KMS-11 (cell line): ENCODE results near the gene SYT3.
"Not testable (repeated sequence)": the region's sequence is repeated elsewhere in the genome, so short reads cannot be mapped to it uniquely, and the experiment has no call there.

Experiments
- H2AFZ ChIP-seq: fragments of 200-600 bp; sonication (generic); 2 replicates; pipeline ENCODE4 v1.6.1; 2016; ENCODE audit warnings: antibody characterized with exemption, mixed run types, low read depth
- H3K27ac ChIP-seq: fragments of 200-600 bp; sonication (generic); 2 replicates; pipeline ENCODE4 v1.6.1; 2016; ENCODE audit warnings: mild to moderate bottlenecking, mixed run types
- H3K27me3 ChIP-seq: fragments of 200-600 bp; sonication (generic); 2 replicates; pipeline ENCODE4 v1.6.1; 2017; ENCODE audit warnings: mild to moderate bottlenecking, low read depth, mixed run types, moderate library complexity; ENCODE audit not compliant: insufficient read depth
- H3K36me3 ChIP-seq: fragments of 200-600 bp; sonication (generic); 2 replicates; pipeline ENCODE4 v1.6.1; 2017; ENCODE audit warnings: mild to moderate bottlenecking, mixed run types; ENCODE audit not compliant: insufficient read depth
- H3K4me1 ChIP-seq: fragments of 200-600 bp; sonication (generic); 2 replicates; pipeline ENCODE4 v1.6.1; 2016; ENCODE audit warnings: mild to moderate bottlenecking, low read depth, mixed run types; ENCODE audit not compliant: poor library complexity, severe bottlenecking
- H3K4me2 ChIP-seq: fragments of 200-600 bp; sonication (generic); 2 replicates; pipeline ENCODE4 v1.7.0; 2016; ENCODE audit warnings: mild to moderate bottlenecking, mixed run types
- H3K4me3 ChIP-seq: fragments of 200-600 bp; sonication (generic); IDR thresholded peaks from 2 replicates; pipeline ENCODE4 v1.6.1; 2017; ENCODE audit warnings: low read depth, low read length, mixed read lengths; ENCODE audit not compliant: insufficient read depth
- H3K79me2 ChIP-seq: fragments of 200-600 bp; sonication (generic); 2 replicates; pipeline ENCODE4 v1.6.1; 2016; ENCODE audit warnings: low read depth, mixed run types; ENCODE audit not compliant: insufficient read depth
- H3K9ac ChIP-seq: fragments of 200-600 bp; sonication (generic); 2 replicates; pipeline ENCODE4 v1.6.1; 2016; ENCODE audit warnings: mild to moderate bottlenecking, mixed run types
- H4K20me1 ChIP-seq: fragments of 200-600 bp; sonication (generic); 2 replicates; pipeline ENCODE4 v1.6.1; 2016; ENCODE audit warnings: mild to moderate bottlenecking, mixed run types; ENCODE audit not compliant: insufficient read depth
- CTCF ChIP-seq: fragments of 200-600 bp; sonication (generic); conservative IDR thresholded peaks from 2 replicates; pipeline ENCODE4 v1.6.1; 2017; ENCODE audit warnings: low read depth, mild to moderate bottlenecking, antibody characterized with exemption, low read length, moderate library complexity, mixed read lengths

The SYT3 gene

GRCh38 chr19:50628146-50628545 lies 11.5 kb downstream of the SYT3 start:
- Histone ChIP-seq H3K27ac (no peak overlapping the region), H3K36me3 (no peaks in the 10 kb centered on the region), H3K9ac (no peak overlapping the region), H3K27me3 (peaks cover 8% of the 10 kb centered on the region; the same call in 1 of the 2 replicates), H3K79me2 (no peaks in the 10 kb centered on the region), H3K4me1 (no peaks in the 10 kb centered on the region), H4K20me1 (no peaks in the 10 kb centered on the region), H3K4me3 (no peak overlapping the region), H2AFZ (no peak overlapping the region), H3K4me2 (no peak overlapping the region)
- TF ChIP-seq CTCF: no peak

GRCh38 chr19:50626795-50627194 lies 12.9 kb downstream of the SYT3 start:
- TF ChIP-seq CTCF: no peak
- H3K79me2 ChIP-seq: no peaks in the 10 kb centered on the region
- H3K4me3 ChIP-seq: no peak overlapping the region
- H3K4me2 ChIP-seq: no peak overlapping the region
- peaks cover 8% of the 10 kb centered on the region; the same call in 1 of the 2 replicates for H3K27me3 ChIP-seq
- no peak overlapping the region for H3K27ac ChIP-seq
- no peak overlapping the region for H3K9ac ChIP-seq
- no peaks in the 10 kb centered on the region for H4K20me1 ChIP-seq
- no peaks in the 10 kb centered on the region for H3K4me1 ChIP-seq
- H2AFZ ChIP-seq: no peak overlapping the region
- H3K36me3 ChIP-seq: no peaks in the 10 kb centered on the region

GRCh38 chr19:50626011-50626410 lies 13.7 kb downstream of the SYT3 start:
- no peak for TF ChIP-seq CTCF
- no peak overlapping the region for H3K9ac ChIP-seq

GRCh38 chr19:50624949-50625600 lies 14.6 kb downstream of the SYT3 start:
- Histone ChIP-seq H3K4me2 (no peak overlapping the region), H3K4me1 (no peaks in the 10 kb centered on the region), H3K27me3 (peaks cover 4% of the 10 kb centered on the region; the same call in 1 of the 2 replicates), H2AFZ (no peak overlapping the region), H3K27ac (no peak overlapping the region), H4K20me1 (no peaks in the 10 kb centered on the region), H3K79me2 (no peaks in the 10 kb centered on the region), H3K36me3 (no peaks in the 10 kb centered on the region), H3K9ac (no peak overlapping the region), H3K4me3 (no peak overlapping the region)
- no peak for TF ChIP-seq CTCF

More at GRCh38 chr19:50626011-50626410, 13.7 kb downstream of the SYT3 start:
- no peak overlapping the region for H3K4me2 ChIP-seq
- H3K27ac ChIP-seq: no peak overlapping the region
- H3K27me3 ChIP-seq: peaks cover 8% of the 10 kb centered on the region; the same call in 1 of the 2 replicates
- no peak overlapping the region for H3K4me3 ChIP-seq
- H3K79me2 ChIP-seq: no peaks in the 10 kb centered on the region
- no peak overlapping the region for H2AFZ ChIP-seq
- no peaks in the 10 kb centered on the region for H3K36me3 ChIP-seq
- no peaks in the 10 kb centered on the region for H3K4me1 ChIP-seq
- H4K20me1 ChIP-seq: no peaks in the 10 kb centered on the region

- H3K4me3 ChIP-seq, H4K20me1 ChIP-seq, H2AFZ ChIP-seq, H3K4me1 ChIP-seq, H3K27ac ChIP-seq, H3K36me3 ChIP-seq, H3K9ac ChIP-seq, H3K4me2 ChIP-seq, H3K79me2 ChIP-seq, H3K27me3 ChIP-seq: not testable (repeated sequence)
These were observed 19.2 kb downstream of the SYT3 start for GRCh38 chr19:50620394-50620906.

- not testable (repeated sequence) for H3K27ac ChIP-seq, H4K20me1 ChIP-seq
These were observed 20.5 kb downstream of the SYT3 start for GRCh38 chr19:50619184-50619583.

GRCh38 chr19:50618379-50618778 lies 21.3 kb downstream of the SYT3 start:
- H3K4me2 ChIP-seq, H3K36me3 ChIP-seq, H2AFZ ChIP-seq, H3K9ac ChIP-seq, H3K27ac ChIP-seq, H3K27me3 ChIP-seq, H3K4me1 ChIP-seq, H4K20me1 ChIP-seq, H3K4me3 ChIP-seq, H3K79me2 ChIP-seq: not testable (repeated sequence)

More at GRCh38 chr19:50619184-50619583, 20.5 kb downstream of the SYT3 start:
- H3K4me1 ChIP-seq, H3K36me3 ChIP-seq, H3K4me3 ChIP-seq, H3K79me2 ChIP-seq, H3K27me3 ChIP-seq, H2AFZ ChIP-seq, H3K9ac ChIP-seq, H3K4me2 ChIP-seq: not testable (repeated sequence)
